NCI-H748 treated with DMSO at 0.1 percent for 48 hours (cell line): Measurements from ENCODE around the gene ZNF654.
"Not testable (repeated sequence)": the region's sequence is repeated elsewhere in the genome, so short reads cannot be mapped to it uniquely, and the experiment has no call there.

Experiments used
- DNase-seq: peaks from one replicate; lab custom pipeline; 2025; lab: John Stamatoyannopoulos, UW

Gene ZNF654

DNA sequence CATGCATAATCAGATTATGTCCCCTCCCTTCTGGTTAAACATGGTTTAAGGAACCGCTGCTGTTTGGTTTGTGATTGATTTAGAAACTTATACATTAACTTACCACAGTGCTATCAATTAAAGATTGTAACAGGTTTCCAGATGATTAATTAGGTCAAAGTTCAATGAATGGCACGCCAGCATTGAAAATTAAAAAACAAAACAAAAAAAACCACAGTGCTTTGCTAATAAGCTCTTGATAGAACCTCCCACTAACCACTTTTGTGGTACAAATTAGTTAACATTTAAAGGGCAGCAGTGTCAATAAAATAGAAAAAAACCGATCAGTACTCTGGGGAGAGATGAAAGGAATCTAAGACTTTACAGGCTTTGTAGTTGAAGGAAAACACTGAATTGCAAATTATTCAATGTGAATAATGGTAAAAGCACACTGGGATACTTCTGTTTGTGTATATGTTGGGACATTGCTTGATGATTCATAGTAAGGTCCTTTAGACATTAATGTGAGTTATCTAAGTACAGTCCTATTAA, 83.1 kb downstream of the ZNF654 start:
- DNase-seq: no peak

DNA sequence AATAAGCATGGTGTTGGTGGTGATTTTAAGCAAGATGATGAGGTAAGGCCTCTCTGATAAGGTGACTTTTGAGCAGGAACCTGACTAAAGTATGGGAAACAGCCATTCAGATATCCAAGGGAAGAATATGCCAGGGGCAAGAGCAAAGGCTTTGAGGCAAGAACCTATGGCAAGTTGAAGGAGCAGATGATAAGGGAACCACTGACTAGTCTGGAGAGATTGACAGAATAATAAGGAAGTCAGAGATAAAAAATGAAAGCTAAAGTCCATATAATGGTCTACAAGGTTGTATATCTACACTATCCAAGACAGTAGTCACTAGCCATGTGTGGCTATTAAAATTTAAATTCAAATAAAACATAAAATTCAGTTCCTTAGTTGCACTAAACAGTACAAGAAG, 88.2 kb downstream of the ZNF654 start:
- no peak for DNase-seq

DNA sequence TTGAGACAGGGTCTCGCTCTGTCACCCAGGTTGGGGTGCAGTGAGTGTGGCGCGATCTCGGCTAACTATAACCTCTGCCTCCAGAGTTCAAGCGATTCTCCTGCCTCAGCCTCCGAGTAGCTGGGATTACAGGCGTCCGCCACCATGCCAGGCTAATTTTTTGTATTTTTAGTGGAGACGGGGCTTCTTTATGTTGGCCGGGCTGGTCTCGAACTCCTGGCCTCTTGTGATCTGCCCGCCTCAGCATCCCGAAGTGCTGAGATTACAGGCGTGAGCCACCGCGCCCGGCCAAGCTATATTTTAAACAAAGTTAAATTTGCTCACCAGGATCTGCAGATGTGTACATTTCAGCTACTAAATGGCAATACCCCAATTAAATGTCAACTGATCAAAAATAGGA, 89.6 kb downstream of the ZNF654 start:
- no peak for DNase-seq

DNA sequence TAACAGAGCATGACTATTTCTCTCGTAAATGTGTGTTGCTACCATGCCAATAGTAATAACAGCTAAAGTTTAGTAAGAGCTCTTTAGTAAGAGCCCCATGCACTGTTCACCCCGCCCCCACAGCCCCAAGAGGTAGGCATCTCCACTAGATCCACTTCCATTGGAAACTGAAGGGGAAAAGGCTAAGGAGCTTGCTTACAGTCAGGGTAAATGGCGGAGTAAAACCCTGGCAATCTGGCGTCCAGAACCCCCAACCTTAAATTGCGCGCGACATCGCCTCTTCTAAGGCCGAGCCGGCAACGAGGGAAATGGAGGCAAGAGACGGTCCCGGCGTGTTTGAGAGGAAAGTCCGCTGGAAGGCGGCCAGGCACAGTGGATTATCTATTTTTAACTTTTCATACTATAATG, 90.0 kb downstream of the ZNF654 start:
- DNase-seq: no peak

DNA sequence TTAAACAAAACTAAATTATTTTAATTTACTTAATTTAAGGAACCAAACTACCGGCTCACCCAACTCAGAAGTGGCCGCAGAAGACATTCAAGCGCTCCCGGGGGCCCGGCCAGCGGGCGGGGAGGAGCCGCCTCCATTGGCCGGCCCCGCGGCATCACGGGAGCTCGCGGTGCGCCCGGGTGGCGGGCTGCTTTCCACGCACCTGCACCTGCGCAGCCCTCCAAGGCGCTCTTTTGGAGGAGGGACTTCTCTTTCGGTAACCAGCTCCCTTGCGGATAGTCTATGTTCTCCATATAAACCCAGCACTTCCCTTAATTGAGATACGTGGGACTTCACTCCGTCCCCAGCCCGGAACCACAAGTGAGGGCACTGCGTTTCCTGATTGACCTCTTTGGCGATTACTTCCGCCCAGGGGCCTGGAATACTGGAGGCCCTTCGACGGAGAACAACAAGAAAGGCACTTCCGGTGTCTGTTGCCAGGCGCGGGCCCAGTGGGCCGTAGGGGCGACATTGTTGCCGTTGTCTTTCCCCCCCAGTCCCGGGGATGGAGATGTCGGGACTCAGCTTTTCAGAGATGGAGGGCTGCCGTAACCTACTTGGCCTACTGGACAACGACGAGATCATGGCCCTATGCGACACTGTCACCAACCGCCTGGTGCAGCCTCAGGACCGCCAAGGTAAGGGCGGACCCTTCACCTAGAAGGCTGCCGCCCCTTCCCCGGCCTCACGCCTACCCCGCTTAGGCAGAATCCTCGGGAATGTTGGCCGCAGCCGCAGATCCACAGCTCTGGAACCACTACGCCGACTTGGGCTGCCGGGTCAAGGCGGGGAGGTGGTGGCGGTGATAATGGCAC, 90.7 kb downstream of the ZNF654 start, which contains the start of gene C3orf38:
C3orf38 (plus strand) TSS at position 451 of the 854 bp plus-strand sequence; CDS start at position 545, 94 bp downstream.
- peak; percentile 65 for DNase-seq

DNA sequence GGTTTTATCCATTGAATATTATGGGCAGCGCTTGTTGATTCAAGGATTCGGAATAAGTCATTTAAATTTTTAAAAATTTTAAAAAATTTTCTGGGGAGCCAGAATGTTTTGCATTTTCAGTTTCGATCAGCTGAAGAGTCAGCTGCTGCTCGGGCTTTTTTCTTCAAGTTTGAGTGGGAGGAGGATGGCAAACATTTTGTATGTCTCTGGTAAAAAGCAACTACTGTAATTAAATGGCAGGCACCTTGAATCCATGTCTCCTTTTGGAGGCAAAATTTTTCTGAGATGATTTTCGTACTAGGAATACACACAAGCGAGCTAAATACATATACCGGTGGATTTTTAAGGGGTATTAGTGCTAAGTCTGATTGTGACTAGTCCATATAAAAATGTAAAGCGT, 91.3 kb downstream of the ZNF654 start:
- DNase-seq: no peak

DNA sequence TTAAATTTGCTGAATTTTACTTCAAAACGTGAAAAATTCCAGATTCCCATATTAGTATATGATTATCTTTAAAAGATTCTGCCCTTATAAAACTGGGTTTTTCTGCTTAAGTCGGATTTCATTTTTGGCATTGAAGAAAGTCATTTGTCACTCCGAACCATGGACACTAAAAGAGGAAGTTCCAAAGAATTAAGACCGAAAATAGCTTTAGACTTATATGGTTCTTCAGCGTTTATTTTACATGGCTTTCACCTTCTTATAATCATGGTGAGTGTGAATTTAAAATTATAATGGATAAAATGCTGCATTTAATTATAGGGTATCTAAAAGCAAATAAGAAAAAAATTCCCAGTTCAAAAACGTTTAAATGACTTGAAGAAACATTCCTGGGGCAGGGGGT, 91.8 kb downstream of the ZNF654 start:
- DNase-seq: no peak

DNA sequence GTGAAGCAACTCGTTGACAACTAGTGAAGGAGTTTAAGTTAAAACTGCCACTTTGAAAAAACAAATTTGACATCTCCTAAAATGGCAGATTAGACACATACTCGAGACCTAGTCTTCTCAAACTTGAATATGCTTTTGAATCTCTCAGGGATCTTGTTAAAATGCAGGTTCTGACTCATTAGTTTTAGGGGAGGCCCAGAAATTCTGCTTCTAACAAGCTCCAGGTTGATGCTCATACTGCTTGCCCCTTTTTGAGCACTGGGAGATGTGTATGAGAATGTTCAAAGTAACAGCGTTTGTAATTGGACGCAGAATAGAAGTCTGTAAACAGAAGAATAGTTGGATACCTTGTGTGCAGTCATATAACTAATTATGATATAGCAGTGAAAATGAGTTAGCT, 92.3 kb downstream of the ZNF654 start:
- no peak for DNase-seq

DNA sequence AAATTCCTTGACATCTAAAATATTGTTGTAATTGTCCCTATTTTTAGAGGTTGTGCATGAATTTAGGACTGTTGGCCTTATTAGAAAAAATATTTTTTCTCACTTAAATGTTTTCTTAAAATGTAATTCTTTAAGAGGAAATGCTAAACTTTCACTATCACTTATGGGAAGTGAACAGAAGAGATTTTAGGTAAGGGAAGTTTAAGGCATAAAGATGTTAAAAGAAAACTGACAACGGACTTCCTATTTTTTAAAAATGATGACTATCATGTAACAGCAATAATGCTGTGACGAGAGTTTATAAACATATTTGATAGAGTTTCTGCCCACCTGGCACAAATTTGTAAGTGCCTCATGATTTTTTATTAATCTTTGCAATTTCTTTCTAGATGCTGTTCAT, 93.8 kb downstream of the ZNF654 start:
- no peak for DNase-seq

DNA sequence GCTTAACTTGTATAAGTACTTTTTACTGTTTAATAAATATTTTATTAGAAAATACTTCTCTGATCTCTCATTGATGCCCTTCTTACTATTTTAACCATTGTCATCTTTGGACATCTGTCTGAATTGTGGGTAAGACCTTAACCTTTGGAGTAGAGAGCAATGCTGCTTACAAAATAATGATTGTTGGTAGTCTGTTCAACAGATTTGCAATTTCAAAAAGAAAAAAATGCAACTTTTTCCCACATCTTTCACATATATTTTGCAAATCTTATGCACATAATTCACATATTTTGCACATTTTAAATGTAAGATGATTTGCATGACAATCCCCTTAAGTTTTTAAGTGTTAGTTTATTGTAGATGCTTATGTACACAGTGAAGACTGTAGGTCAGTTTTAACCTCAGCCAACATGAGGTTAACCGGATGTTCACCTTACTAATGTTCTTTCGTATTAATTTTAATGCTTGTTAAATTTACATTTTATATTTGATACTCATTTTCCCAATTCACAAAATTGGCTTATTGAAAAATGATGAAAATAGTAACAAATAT, 107.4 kb downstream of the ZNF654 start:
- DNase-seq: no peak

DNA sequence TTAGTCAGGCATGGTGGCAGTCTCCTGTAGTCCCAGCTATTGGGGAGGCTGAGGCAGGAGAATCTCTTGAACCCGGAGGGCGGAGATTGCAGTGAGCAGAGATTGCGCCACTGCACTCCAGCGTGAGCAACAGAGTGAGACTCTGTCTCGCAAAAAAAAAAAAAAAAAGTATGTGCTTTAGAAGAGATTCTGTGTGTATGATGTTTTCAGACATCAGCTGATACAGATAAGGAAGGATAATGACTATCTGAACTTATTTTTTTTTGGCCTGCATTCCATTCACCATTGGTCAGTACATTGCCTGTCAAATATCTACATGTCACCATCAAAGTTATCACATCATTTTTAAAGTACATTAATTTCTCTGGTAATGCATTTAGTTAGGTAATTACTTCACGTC, 108.1 kb downstream of the ZNF654 start:
- DNase-seq: no peak

DNA sequence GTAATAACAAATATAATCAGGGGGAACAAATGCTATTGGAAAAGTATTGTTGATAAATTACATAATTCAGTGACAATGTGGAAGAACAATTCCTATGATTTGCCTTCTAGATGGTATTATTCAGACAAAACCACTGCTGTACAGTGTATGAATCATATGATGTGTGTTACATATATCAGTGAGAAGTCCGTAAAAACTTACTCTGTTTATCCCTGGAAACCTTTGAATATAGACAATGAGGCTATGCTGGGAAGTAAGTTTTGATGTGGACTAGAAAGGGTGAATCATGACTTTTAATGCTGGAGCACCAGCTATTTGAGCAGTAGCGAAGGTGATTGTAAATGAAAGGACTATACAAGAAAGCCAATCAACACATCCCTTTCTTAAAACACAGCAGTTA, 108.6 kb downstream of the ZNF654 start:
- DNase-seq: no peak

DNA sequence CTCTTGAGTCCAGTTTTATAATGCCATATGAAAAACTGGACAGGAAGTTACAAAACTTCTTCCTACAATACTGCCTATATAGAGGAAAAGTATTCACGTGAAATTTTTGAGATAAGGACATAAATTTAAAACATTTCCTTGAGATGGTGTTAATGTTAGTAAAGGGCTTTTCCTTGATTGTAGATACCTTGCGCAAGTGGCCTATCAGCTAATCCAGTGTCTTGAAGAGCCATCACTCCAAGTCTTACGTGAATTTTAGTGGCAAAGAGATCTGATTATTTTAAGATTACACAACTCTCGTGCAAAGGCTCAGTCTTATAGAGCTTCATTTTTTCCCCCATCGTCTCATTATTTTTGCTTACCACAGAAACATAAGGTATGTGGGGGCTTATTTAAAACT, 109.1 kb downstream of the ZNF654 start:
- no peak for DNase-seq

DNA sequence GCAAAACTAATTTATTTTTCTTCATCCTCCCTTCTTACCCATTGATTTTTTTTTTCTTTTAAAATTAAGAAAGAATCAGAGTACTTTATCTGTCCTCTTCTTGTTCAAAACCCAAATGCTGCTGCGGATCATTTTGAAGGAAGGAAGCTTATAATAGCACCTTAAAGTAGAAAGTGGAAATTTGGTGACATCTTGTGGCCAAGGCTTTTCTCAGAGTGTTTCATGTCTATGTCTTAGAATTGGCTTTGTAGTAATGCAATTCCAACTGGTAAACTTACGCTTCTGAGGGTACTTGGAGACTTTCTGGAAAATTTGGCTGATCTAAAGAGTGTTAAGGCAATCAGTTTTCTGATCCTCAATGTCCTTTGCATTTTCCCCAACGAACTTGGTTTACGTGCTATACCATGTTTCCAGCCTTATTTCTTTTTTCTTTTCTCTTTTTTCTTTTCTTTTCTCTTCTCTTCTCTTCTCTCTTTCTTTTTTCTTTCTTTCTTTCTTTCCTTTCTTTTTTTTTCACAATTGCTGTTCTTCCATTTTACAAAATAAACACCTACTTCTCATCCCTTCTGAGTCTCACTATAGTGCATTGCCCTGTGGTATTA, 121.4 kb downstream of the ZNF654 start:
- DNase-seq: peak; percentile 12

DNA sequence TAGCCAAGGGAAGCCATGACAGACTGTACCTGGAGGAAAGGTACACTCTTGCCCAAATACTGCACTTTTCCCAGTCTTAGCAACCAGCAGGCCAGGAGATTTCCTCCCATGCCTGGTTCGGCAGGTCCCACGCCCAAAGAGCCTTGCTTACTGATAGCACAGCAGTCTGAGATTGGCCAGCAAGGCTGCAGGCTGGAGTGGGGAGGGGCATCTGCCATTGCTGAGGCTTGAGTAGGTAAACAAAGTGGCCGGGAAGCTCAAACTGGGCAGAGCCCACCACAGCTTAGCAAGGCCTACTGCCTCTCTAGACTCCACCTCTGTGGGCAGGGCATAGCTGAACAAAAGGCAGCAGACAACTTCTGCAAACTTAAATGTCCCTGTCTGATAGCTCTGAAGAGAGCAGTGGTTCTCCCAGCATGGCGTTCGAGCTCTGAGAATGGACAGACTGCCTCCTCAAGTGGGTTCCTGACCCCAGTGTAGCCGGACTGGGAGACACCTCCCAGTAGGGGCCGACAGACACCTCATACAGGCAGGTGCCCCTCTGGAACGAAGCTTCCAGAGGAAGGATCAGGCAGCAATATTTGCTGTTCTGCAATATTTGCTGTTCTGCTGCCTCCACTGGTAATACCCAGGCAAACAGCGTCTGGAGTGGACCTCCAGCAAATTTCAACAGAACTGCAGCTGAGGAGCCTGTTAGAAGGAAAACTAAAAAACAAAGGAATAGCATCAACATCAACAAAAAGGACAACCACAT, 123.3 kb downstream of the ZNF654 start:
- DNase-seq: not testable (repeated sequence)

DNA sequence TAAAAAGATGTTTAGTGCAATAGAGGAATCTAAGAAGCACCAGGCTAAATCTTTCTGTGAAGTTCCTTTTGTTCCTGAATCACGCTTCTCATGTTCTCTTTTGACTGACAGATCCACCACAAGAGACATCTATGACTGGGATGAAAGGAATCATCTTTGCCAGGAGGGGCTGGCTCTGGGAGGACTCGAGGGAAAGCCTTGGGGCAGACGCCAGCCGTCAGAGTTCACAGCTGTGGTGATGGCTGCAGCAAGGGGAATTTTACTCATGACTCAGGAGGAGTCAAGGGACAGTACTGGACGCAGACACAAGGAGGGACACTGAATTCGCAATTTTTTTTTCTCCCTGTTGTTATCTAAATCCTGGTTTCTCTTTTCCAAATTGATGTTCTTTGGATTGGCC, 129.4 kb downstream of the ZNF654 start:
- DNase-seq: no peak

DNA sequence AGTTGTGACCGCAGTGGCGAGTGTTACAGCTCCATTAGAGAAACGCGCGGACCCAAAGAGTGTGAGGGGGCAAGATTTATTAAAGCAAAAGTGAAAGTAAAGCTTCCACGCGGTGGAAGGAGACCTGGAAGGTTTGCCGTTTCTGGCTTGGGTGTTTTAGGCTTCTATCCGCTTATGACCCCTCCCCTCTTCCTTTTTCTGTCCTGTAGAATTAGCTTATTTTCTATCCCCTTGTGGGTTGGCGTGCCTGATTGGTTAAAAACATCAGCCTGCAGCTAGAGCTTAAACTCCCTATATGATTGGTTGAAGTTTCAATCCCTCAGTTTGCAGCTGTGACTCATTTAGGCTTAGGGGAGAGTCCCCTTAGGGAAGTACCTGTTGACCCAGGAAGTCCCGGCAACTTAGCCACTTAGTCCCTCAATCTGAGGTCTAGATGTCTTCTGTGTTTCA, 130.3 kb downstream of the ZNF654 start:
- no peak for DNase-seq

DNA sequence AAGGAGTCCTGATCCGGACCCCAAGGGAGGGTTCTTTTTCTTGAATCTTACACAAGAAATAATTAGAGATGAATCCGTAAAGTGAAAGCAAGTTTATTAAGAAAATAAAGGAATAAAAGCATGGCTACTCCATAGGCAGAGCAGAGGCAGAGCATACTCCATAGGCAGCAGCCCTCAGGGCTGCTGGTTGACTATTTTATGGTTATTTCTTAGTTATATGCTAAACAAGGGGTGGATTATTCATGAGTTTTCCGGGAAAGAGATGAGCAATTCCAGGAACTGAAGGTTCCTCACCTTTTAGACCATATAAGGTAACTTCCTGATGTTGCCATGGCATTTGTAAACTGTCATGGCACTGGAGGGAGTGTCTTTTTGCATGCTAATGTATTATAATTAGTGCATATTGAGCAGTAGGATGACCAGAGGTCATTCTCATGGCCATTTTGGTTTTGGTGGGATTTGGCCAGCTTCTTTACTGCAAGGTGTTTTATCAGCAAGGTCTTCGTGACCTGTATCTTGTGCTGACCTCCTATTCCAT, 132.9 kb downstream of the ZNF654 start:
- DNase-seq: no peak

DNA sequence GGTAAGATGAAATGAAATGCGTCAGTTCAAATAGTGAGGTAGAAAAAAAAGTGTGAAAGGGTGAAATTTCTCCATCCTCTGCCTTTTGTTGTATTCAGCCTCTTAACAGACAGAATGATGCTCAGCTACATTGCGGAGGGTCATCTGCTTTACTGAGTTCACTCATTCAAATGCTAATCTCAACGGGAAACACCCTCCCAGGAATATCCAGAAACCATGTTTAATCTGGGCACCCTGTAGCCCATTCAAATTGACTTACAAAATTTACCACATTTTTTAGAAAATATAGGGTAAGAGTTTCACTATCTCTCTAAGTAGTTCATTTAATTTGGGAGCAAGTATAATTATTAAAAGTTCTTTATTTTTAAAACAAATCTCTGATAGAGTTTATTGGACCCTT, 133.6 kb downstream of the ZNF654 start:
- no peak for DNase-seq
